Middle frontal gyrus (tissue), 1 donor: ENCODE results near the gene KRT38.
"Not testable (repeated sequence)": the region's sequence is repeated elsewhere in the genome, so short reads cannot be mapped to it uniquely, and the experiment has no call there.

Source experiments
- DNase-seq: peaks from one replicate; pipeline ENCODE4 v3.0.0-alpha.2; 2015; ENCODE audit warnings: low spot score; ENCODE audit errors: extremely low spot score

Gene KRT38

GRCh38 chr17:41462705-41463104 lies 21.9 kb upstream of the KRT38 start:
- DNase-seq: no peak

- no peak for DNase-seq
These were observed 16.9 kb upstream of the KRT38 start for GRCh38 chr17:41457676-41458075.

GRCh38 chr17:41456204-41456603 lies 15.4 kb upstream of the KRT38 start:
- no peak for DNase-seq

- no peak for DNase-seq
These were observed 14.5 kb upstream of the KRT38 start for GRCh38 chr17:41455236-41455635.

- no peak for DNase-seq
These were observed 12.3 kb upstream of the KRT38 start for GRCh38 chr17:41453066-41453465.

GRCh38 chr17:41452281-41452680 lies 11.5 kb upstream of the KRT38 start:
- DNase-seq: no peak

GRCh38 chr17:41451154-41451728 lies 10.5 kb upstream of the KRT38 start:
- DNase-seq: no peak

- DNase-seq: no peak
These were observed 8.2 kb upstream of the KRT38 start for GRCh38 chr17:41449008-41449407.

- no peak for DNase-seq
These were observed 7.7 kb upstream of the KRT38 start for GRCh38 chr17:41448506-41448905.

- no peak for DNase-seq
These were observed 6.0 kb upstream of the KRT38 start for GRCh38 chr17:41446806-41447205.

GRCh38 chr17:41444640-41445039 lies 3.9 kb upstream of the KRT38 start:
- no peak for DNase-seq

- no peak for DNase-seq
These were observed 3.4 kb upstream of the KRT38 start for GRCh38 chr17:41444186-41444585.

GRCh38 chr17:41442739-41443138 lies 2.0 kb upstream of the KRT38 start:
- DNase-seq: no peak

GRCh38 chr17:41439375-41439774 lies 1.4 kb downstream of the KRT38 start:
- no peak for DNase-seq

- DNase-seq: no peak
These were observed 3.0 kb downstream of the KRT38 start for GRCh38 chr17:41437769-41438168.

GRCh38 chr17:41437254-41437653 lies 3.5 kb downstream of the KRT38 start:
- no peak for DNase-seq

- DNase-seq: no peak
These were observed 6.4 kb downstream of the KRT38 start for GRCh38 chr17:41434415-41434814.

- no peak for DNase-seq
These were observed 6.8 kb downstream of the KRT38 start for GRCh38 chr17:41434005-41434404.

- DNase-seq: no peak
These were observed 7.2 kb downstream of the KRT38 start for GRCh38 chr17:41433586-41433985.

GRCh38 chr17:41430376-41430775 lies 10.4 kb downstream of the KRT38 start:
- DNase-seq: not testable (repeated sequence)

GRCh38 chr17:41429667-41430066 lies 11.1 kb downstream of the KRT38 start:
- no peak for DNase-seq

GRCh38 chr17:41428591-41429291 lies 12.0 kb downstream of the KRT38 start:
- no peak for DNase-seq

GRCh38 chr17:41424111-41424635 lies 16.6 kb downstream of the KRT38 start, which contains the start of gene KRT37:
TSS of gene KRT37 (minus strand) at chr17:41424585. CDS start at chr17:41424523, 62 bp downstream.
- no peak for DNase-seq
